HT1080 (cell line): ENCODE results near the gene CDH5. TPM values are rescaled to one million over a fixed set of nuclear protein-coding genes. Genes with fewer than 3 reads are reported as not detected.

Experiments used
- DNase-seq: peaks from one replicate; pipeline ENCODE4 v3.0.0-alpha.2; 2015; ENCODE audit warnings: low read depth
- total RNA-seq: library from RNA; depleted of rRNA; stranded (reverse); fragments of >200 nt; shearing (Covaris generic); gene quantifications from 2 replicates; pipeline ENCODE4 v1.2.3, GENCODE V29; 2014

CDH5 gene
- total RNA-seq, 1 experiment from 2014 or later: 0.03 TPM

DNA sequence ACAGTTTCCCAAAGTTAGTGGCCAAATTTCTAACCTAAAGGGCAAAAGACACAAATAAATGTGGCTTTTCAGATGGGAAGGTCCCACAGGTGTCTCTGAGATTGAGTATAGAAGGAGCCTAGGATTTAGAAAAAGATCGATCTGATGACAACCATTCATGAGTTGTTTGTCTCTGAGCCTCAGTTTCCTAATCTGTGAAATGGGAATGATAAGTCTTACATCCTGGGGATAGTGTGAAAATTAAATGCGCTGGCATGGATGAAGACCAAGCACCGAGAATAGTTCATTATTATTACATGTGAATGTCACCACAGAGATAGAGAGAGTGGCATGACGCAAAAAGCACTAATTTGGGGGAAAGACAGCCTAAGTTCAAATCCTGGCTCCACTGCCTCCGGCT lies 7.2 kb downstream of the CDH5 start:
- no peak for DNase-seq

GRCh38 chr16:66374176-66374575 lies 7.7 kb downstream of the CDH5 start:
- DNase-seq: no peak

DNA sequence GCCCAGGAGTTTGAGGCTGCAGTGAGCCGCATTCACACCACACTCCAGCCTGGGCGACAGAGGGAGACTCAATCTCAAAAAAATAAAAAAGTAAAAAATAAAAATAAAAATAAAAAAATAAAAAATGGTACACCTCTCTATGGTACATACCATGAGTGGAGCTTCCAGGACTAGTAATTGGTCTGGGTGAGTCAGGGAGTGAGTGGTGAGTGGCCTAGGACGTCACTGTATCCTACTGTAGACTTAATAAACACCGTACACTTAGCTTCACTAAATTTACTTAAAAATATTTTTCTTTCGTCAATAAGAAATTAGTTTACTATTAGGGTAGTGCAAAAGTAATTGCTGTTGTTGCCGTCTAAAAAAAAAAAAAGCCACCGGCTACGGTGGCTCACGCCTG lies 9.0 kb downstream of the CDH5 start:
- DNase-seq: no peak

- DNase-seq: no peak
These were observed 9.6 kb downstream of the CDH5 start for GRCh38 chr16:66376114-66376513.

DNA sequence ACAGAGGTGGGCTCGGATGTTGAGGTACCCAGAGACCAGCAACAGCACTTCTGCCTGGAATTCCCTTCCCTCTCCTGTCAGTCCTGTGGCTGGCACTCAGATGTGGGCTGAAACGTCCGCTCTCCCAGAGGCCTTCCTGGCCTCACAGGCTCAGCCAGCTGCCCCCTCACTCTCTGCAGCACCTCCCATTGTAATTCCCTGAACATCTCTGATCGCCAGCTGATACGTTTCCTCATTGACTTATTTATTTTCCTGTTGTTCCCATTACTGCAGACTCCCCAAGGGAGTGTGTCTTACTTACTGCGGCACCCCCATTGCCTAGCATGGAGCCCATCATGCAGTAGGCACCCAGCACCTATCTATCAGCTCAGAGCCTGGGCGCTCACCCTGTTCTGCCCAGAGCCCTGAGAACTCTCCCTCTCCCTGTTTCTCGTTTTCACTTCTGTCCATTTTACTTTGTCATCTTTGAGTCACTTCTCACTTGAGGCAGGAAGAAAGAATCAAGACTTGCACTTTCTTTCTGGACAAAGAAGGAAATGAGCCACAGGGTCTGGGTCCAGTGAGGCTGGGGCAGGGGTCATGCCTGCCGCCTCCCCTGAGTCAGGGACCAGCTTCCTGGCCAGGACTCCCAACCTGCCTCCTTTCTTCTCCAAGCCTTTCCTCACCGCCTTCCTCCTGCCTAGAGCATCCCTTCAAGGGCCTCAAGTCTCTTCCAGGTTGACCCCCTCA lies 10.2 kb downstream of the CDH5 start:
- peak; percentile 39 for DNase-seq

DNA sequence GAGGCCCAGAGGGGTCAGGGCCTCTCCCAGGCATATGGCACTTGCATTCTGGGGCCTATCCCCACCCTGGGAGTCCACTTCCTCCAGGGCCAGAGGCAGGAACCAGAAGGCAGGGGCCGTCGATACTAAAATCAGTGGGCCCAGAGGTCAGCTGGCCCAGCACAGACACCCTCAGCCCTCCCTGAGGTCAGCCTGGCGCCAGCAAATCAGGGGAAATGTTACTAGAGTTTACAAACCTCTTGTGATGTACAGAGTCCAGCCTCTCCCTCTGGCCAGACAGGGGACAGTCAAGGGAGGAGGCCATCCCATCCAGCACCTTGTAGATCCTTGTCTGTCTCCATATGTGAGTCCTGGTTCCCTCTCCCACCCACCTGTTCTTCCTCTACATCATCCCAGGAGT lies 10.8 kb downstream of the CDH5 start:
- DNase-seq: no peak

DNA sequence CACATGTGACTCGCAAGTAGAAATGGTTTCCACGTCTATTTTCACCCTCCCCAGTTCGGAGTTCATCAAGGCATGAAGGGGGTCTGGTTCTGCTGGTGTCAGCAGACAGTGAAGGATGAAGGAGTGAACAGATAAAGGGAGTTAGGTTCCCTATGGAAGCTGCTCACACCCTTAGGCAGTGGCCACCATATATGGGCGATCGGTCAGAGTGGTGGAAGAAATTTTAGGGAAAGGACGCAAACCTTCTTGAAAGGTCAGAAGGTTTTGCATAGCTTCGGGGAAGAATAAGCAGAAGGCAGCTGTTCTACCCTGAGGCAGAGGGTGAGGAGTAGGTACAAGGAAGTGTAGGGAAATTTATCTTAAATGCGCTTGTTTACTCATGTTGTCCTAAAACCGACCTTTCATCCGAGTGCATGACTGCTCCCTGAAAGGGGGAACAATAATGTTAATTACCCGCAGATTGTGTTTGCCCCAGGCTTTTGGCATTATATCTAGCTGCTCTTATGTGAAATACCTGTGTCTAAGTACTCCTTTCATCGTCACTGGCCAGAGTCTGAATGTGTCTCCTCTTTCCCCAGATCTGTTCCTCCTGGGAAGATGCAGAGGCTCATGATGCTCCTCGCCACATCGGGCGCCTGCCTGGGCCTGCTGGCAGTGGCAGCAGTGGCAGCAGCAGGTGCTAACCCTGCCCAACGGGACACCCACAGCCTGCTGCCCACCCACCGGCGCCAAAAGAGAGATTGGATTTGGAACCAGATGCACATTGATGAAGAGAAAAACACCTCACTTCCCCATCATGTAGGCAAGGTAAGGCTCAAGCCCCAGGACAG lies 12.5 kb downstream of the CDH5 start:
- no peak for DNase-seq

- DNase-seq: no peak
These were observed 13.1 kb downstream of the CDH5 start for GRCh38 chr16:66379571-66379941.

GRCh38 chr16:66380421-66380820 lies 13.9 kb downstream of the CDH5 start:
- no peak for DNase-seq

DNA sequence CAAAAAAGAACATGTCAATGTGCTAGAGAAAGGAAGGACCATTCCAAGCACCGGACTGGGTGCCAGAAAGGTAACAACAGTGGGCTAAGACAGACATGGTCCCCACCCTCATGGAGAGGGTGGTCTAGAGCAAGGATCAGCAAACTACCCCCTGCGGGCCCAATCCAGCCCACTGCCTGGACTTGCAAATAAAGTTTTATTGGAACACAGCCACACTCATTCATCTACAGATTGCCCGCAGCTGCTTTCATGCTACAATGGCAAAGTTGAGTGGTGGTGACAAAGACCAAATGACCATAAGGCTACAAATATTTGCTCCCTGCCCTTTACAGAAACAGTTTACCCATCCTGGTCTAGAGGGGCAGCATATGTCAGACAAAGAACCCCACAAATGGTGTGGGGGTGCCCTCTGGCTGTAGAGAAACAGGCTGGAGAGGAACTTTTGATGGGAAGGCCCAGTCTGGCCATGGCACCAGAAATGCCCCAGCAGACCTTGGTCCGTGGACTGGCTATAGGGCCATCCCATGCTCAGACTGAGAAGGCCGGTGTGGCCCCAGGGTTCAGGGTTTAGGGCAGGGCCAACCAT lies 15.2 kb downstream of the CDH5 start:
- no peak for DNase-seq

GRCh38 chr16:66382171-66382965 lies 15.9 kb downstream of the CDH5 start:
- peak; percentile 97 for DNase-seq

- peak; percentile 95 for DNase-seq
These were observed 16.4 kb downstream of the CDH5 start for GRCh38 chr16:66382966-66383299.

- no peak for DNase-seq
These were observed 17.1 kb downstream of the CDH5 start for GRCh38 chr16:66383551-66383950.

GRCh38 chr16:66385415-66385814 lies 18.9 kb downstream of the CDH5 start:
- DNase-seq: no peak

GRCh38 chr16:66386629-66387622 lies 20.4 kb downstream of the CDH5 start:
- DNase-seq: no peak

GRCh38 chr16:66387817-66388332 lies 21.4 kb downstream of the CDH5 start:
- no peak for DNase-seq

- DNase-seq: no peak
These were observed 22.1 kb downstream of the CDH5 start for GRCh38 chr16:66388350-66389139.

DNA sequence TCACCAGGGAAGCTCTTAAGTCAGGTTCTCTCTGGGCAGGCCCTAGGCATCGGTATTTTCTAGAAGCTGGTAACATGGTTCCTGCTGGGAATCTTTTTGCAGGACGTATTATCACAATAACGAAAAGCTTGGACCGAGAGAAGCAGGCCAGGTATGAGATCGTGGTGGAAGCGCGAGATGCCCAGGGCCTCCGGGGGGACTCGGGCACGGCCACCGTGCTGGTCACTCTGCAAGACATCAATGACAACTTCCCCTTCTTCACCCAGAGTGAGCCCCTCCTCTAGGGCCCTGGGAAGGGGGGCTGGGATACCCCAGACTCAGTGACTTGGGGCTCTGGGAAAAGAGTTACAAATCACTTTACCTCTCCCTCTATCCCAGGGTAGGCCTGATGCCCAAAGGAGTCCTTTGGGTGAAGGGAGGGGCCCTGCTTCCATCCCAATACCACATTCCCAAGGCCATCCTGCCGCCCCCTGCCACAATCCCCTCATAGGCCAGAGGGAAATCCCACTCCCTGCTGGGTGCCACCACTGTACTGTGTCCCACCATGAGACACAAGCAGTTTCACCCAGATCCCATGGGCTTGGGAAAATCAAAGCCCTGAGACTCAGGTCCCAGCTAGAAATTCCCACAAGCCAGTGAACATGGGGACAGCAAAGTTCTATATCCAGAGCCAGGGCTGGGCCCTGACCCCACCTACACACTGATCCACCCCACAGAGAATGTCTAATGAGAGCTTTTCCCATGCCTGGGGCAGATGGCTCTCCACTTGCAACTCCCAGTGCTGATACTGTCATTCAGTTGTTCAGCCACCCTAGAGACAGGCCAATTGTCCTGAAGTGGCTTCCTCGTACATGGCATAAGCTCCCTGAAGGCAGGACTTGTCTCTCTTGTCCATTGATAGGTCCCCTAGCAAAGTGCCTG lies 23.0 kb downstream of the CDH5 start:
- DNase-seq: no peak
